IPS-20b (cell line): ENCODE results near the gene YTHDF1.
A peak's percentile ranks its signal among the peaks of the same experiment; 100 is the strongest.

Experiments used
- H3K27ac ChIP-seq: one replicate; pipeline ENCODE4 v1.5.1; 2013; ENCODE audit warnings: low read length
- H3K27me3 ChIP-seq: 2 replicates; pipeline ENCODE4 v1.6.1; 2013; ENCODE audit warnings: mild to moderate bottlenecking, low read length, inconsistent platforms; ENCODE audit not compliant: insufficient read depth
- H3K36me3 ChIP-seq: 2 replicates; pipeline ENCODE4 v1.6.1; 2013; ENCODE audit warnings: low read depth, mild to moderate bottlenecking, inconsistent platforms, low read length, moderate library complexity; ENCODE audit not compliant: insufficient read depth
- H3K4me1 ChIP-seq: 2 replicates; pipeline ENCODE4 v1.6.1; 2013; ENCODE audit warnings: mild to moderate bottlenecking, control low read depth, inconsistent platforms, low read length, moderate library complexity; ENCODE audit not compliant: insufficient read depth
- H3K4me3 ChIP-seq: 2 replicates; pipeline ENCODE4 v1.5.1; 2013; ENCODE audit warnings: mild to moderate bottlenecking, low read length, inconsistent platforms
- H3K9ac ChIP-seq: 2 replicates; pipeline ENCODE4 v1.6.1; 2013; ENCODE audit warnings: low read depth, mild to moderate bottlenecking, inconsistent platforms, low read length, moderate library complexity
- H3K9me3 ChIP-seq: 2 replicates; pipeline ENCODE4 v1.6.1; 2013; ENCODE audit warnings: mild to moderate bottlenecking, low read depth, low read length, inconsistent platforms; ENCODE audit not compliant: insufficient read depth

The YTHDF1 gene

DNA sequence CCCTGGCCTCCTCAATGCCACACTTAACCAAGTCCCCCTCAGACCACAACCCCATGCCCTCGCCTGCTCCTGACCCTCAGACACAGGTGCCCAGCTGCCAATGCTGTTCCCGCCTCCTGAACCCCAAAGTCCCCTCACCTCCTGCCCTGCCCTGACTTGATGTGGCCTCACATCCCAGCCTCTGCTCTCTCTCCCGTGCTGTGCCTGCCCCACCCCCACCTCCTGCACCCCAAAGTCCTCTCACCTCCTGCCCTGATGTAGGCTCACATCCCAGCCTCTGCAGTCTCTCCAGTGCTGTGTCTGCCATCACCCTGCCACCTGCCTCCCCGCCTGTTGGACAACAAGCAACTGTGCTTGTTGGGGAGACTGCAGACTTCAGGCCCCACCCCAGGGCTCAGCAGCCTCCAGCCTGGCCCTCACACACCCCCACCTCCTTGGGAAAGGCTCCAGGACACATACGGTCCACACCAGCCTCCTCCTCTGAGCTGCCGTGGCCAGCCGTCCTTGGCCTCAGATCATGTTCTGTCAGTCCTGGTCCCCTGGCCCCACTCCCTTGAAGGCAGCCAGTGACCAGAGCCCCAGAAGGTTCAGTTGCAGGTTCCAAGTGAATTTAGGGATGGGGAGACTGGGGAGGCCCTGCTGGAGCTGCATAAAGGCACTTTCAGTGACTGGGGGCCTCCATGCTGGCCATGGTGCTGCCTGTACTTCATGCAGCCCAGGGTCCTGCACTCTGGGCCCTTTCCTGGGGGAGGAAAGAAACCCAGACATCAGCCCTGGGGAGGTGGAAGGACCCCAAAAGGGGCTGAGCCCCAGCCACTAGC, 28.4 kb downstream of the YTHDF1 start:
- Histone ChIP-seq H3K27me3 (peaks cover 21% of the 10 kb centered on the region; the same call in 1 of the 2 replicates), H3K9me3 (no peaks in the 10 kb centered on the region), H3K4me1 (no peaks in the 10 kb centered on the region), H3K9ac (no peak overlapping the region), H3K4me3 (no peak overlapping the region), H3K36me3 (no peaks in the 10 kb centered on the region), H3K27ac (no peak overlapping the region)

DNA sequence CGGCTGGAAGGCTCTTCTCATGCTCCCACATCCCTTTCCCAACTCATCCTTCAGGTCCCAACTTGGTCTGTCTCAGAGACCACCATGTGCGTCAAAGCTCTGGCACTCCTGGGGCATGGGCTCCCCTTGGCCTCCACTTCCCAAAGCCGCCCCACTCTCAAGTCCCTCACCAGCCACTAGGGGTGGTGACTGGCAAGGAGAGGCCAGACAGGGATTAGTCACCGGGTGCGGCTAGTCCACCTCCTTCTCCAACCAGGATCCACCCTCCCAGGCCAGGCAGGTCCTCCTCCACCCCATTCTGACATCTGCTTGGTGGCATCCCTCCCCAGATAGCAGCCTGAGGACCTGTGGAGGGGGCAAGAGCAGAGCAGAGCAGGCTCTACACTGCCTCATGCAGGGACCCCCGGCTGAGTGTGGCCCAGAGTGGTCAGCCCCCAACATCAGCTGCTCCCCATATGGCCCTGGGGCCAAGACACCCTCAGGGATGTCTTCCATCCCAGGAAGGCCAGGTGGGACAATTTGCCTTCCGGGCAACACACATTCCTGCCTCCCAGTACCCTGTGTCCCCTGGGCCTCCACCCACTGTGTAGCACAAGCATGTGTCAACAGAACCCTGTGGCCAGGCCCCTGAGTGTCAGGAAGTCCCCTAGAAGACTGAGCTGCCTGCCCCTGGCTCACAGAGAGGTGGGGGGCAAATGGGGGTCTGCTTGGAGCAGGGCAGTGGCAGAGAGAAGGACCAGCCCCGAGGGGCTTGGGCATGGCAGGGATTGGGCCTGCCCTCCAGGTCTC, 29.2 kb downstream of the YTHDF1 start:
- no peaks in the 10 kb centered on the region for H3K9me3 ChIP-seq
- H3K36me3 ChIP-seq, result no peaks in the 10 kb centered on the region
- H3K27ac ChIP-seq, result no peak overlapping the region
- no peak overlapping the region for H3K4me3 ChIP-seq
- no peak overlapping the region for H3K9ac ChIP-seq
- H3K27me3 ChIP-seq, result peaks cover 21% of the 10 kb centered on the region; the same call in 1 of the 2 replicates
- H3K4me1 ChIP-seq, result no peaks in the 10 kb centered on the region

DNA sequence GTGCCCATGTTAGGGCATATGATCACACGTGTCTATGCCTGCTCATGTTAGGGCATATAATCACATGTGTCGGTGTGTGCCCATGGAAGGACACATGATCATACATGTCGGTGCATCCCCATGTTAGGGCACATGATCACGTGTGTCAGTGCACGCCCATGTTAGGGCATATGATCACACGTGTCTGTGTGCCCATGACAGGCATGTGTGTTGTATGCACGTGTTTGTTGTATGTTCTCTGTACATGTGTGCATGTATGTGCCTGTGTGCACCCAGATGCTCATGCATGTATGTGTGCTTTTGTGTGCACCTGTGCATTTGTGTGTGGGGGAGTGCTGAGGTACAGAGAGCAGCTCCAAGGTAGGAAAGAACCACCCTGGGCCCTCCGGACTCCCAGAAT, 29.8 kb downstream of the YTHDF1 start:
- H3K27me3 ChIP-seq, result peaks cover 22% of the 10 kb centered on the region
- no peak overlapping the region for H3K9ac ChIP-seq
- no peak overlapping the region for H3K4me3 ChIP-seq
- no peaks in the 10 kb centered on the region for H3K36me3 ChIP-seq
- no peaks in the 10 kb centered on the region for H3K4me1 ChIP-seq
- H3K27ac ChIP-seq, result no peak overlapping the region
- H3K9me3 ChIP-seq, result no peaks in the 10 kb centered on the region

DNA sequence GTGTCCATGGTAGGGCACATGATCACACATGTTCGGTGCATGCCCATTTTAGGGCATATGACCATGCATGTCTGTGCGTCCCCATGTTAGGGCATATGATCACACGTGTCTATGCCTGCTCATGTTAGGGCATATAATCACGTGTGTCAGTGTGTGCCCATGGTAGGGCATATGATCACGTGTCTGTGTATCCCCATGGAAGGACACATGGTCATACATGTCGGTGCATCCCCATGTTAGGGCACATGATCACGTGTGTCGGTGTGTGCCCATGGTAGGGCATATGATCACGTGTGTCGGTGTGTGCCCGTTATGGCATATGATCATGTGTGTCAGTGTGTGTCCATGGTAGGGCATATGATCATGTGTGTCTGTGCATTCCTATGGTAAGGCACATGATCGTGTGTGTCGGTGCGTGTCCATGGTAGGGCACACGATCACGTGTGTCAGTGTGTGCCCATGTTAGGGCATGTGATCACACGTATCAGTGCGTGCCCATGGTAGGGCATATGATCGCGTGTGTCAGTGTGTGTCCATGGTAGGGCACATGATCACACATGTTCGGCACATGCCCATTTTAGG, 30.6 kb downstream of the YTHDF1 start:
- Histone ChIP-seq H3K4me3 (no peak overlapping the region), H3K9ac (no peak overlapping the region), H3K27ac (no peak overlapping the region), H3K36me3 (no peaks in the 10 kb centered on the region), H3K4me1 (no peaks in the 10 kb centered on the region), H3K27me3 (peaks cover 29% of the 10 kb centered on the region), H3K9me3 (no peaks in the 10 kb centered on the region)

GRCh38 chr20:63183422-63184146, 32.3 kb downstream of the YTHDF1 start:
- H3K36me3 ChIP-seq, result no peaks in the 10 kb centered on the region
- H3K27ac ChIP-seq, result no peak overlapping the region
- no peak overlapping the region for H3K4me3 ChIP-seq
- H3K27me3 ChIP-seq, result peaks cover 43% of the 10 kb centered on the region
- H3K9me3 ChIP-seq, result no peaks in the 10 kb centered on the region
- no peak overlapping the region for H3K9ac ChIP-seq
- H3K4me1 ChIP-seq, result peaks cover 8% of the 10 kb centered on the region; the same call in 1 of the 2 replicates

- peaks cover 45% of the 10 kb centered on the region for H3K27me3 ChIP-seq
- peaks cover 8% of the 10 kb centered on the region; the same call in 1 of the 2 replicates for H3K4me1 ChIP-seq
- H3K9ac ChIP-seq, result no peak overlapping the region
- H3K27ac ChIP-seq, result no peak overlapping the region
- H3K9me3 ChIP-seq, result no peaks in the 10 kb centered on the region
- no peak overlapping the region for H3K4me3 ChIP-seq
- H3K36me3 ChIP-seq, result no peaks in the 10 kb centered on the region
These were observed 33.0 kb downstream of the YTHDF1 start for GRCh38 chr20:63182946-63183415.

- H3K9me3 ChIP-seq, result no peaks in the 10 kb centered on the region
- peaks cover 45% of the 10 kb centered on the region for H3K27me3 ChIP-seq
- no peak overlapping the region for H3K9ac ChIP-seq
- no peak overlapping the region for H3K27ac ChIP-seq
- no peak overlapping the region for H3K4me3 ChIP-seq
- peaks cover 8% of the 10 kb centered on the region; the same call in 1 of the 2 replicates for H3K4me1 ChIP-seq
- H3K36me3 ChIP-seq, result no peaks in the 10 kb centered on the region
These were observed 33.5 kb downstream of the YTHDF1 start for GRCh38 chr20:63182425-63182824.

- H3K4me3 ChIP-seq, result no peak overlapping the region
- no peaks in the 10 kb centered on the region for H3K9me3 ChIP-seq
- H3K27me3 ChIP-seq, result peaks cover 57% of the 10 kb centered on the region
- H3K27ac ChIP-seq, result no peak overlapping the region
- H3K36me3 ChIP-seq, result no peaks in the 10 kb centered on the region
- H3K4me1 ChIP-seq, result peaks cover 12% of the 10 kb centered on the region; the same call in 1 of the 2 replicates
- H3K9ac ChIP-seq, result no peak overlapping the region
These were observed 34.7 kb downstream of the YTHDF1 start for GRCh38 chr20:63181226-63181625.

GRCh38 chr20:63180569-63181185, 35.3 kb downstream of the YTHDF1 start:
- Histone ChIP-seq H3K27me3 (peaks cover 63% of the 10 kb centered on the region), H3K9ac (no peak overlapping the region), H3K4me3 (no peak overlapping the region), H3K9me3 (no peaks in the 10 kb centered on the region), H3K27ac (no peak overlapping the region), H3K4me1 (peaks cover 14% of the 10 kb centered on the region; the same call in 1 of the 2 replicates), H3K36me3 (no peaks in the 10 kb centered on the region)

GRCh38 chr20:63179687-63180568, 36.0 kb downstream of the YTHDF1 start:
- H3K4me1 ChIP-seq, result peaks cover 14% of the 10 kb centered on the region; the same call in 1 of the 2 replicates
- H3K9me3 ChIP-seq, result no peaks in the 10 kb centered on the region

More at GRCh38 chr20:63179687-63180568, 36.0 kb downstream of the YTHDF1 start:
- H3K27me3 ChIP-seq, result peaks cover 67% of the 10 kb centered on the region
- H3K36me3 ChIP-seq, result no peaks in the 10 kb centered on the region
- H3K9ac ChIP-seq, result peak overlapping the region; percentile 41; the same call in 1 of the 2 replicates
- no peak overlapping the region for H3K27ac ChIP-seq
- peak overlapping the region; percentile 67; the same call in 1 of the 2 replicates for H3K4me3 ChIP-seq
